Measurements from ENCODE around the gene HNRNPU. TPM values are rescaled to one million over a fixed set of nuclear protein-coding genes. Genes with fewer than 3 reads are reported as not detected.

Gene HNRNPU
- total and polyA plus RNA-seq, 2 of the 13 experiments (the other 11 are each of a cell fraction or from before 2014, with no cell fraction given), result 101 to 508 TPM

- TF ChIP-seq MTA1 (CRISPR knock-in tag; IDR thresholded peaks at IDR 0.05; ENCODE audit: borderline replicate concordance), result 0 out of 2 replicates have a peak, but pooled peaks have one; percentile 22
- peak; percentile 39; the same call in 1 of the 2 replicates for TF ChIP-seq ZNF776 (CRISPR knock-in tag; IDR thresholded peaks at IDR 0.05)
- 0 out of 2 replicates have a peak, but pooled peaks have one; percentile 60 for TF ChIP-seq ARNTL (CRISPR knock-in tag; IDR thresholded peaks at IDR 0.05)
- no peak for TF ChIP-seq IKZF1 (IDR thresholded peaks at IDR 0.05)
- TF ChIP-seq NR2F2 (IDR thresholded peaks at IDR 0.05; ENCODE audit: borderline replicate concordance, low read depth), result no peak
- 0 out of 2 replicates have a peak, but pooled peaks have one; percentile 41 for TF ChIP-seq ZZZ3 (CRISPR knock-in tag; IDR thresholded peaks at IDR 0.05; ENCODE audit: borderline replicate concordance)
- TF ChIP-seq FOXP4 (CRISPR knock-in tag; IDR thresholded peaks at IDR 0.05), result peak; percentile 58
- no peak for TF ChIP-seq ZNF737 (CRISPR knock-in tag; IDR thresholded peaks at IDR 0.05; ENCODE audit: borderline replicate concordance)
- TF ChIP-seq ZBTB25 (CRISPR knock-in tag; IDR thresholded peaks at IDR 0.05), result peak; percentile 94
- TF ChIP-seq ZNF563 (CRISPR knock-in tag; IDR thresholded peaks at IDR 0.05), result no peak
- no peak for TF ChIP-seq ZFP36L2 (CRISPR knock-in tag; IDR thresholded peaks at IDR 0.05)
- TF ChIP-seq ZFP36 (IDR thresholded peaks at IDR 0.05; ENCODE audit: borderline replicate concordance, low read depth, low read length, partially characterized antibody), result no peak
- TF ChIP-seq NR2F6 (IDR thresholded peaks at IDR 0.05), result no peak
- peak; percentile 34; the same call in 1 of the 2 replicates for TF ChIP-seq NR2F6 (CRISPR knock-in tag; IDR thresholded peaks at IDR 0.05)
- peak; percentile 13; the same call in 1 of the 2 replicates for TF ChIP-seq PHF21A (CRISPR knock-in tag; IDR thresholded peaks at IDR 0.05)
- TF ChIP-seq NONO (IDR thresholded peaks at IDR 0.05), result no peak
- TF ChIP-seq NONO (CRISPR knock-in tag; conservative IDR thresholded peaks at IDR 0.05), result peak; percentile 58; the same call in 1 of the 2 replicates
- TF ChIP-seq DRAP1 (CRISPR knock-in tag; IDR thresholded peaks at IDR 0.05), result peak; percentile 99
- TF ChIP-seq KDM2A (CRISPR knock-in tag; IDR thresholded peaks at IDR 0.05; ENCODE audit: borderline replicate concordance, low read depth), result peak; percentile 93
- TF ChIP-seq ZNF451 (CRISPR knock-in tag; IDR thresholded peaks at IDR 0.05), result peak; percentile 71
- peak; percentile 59; the same call in 1 of the 2 replicates for TF ChIP-seq HOXA5 (CRISPR knock-in tag; IDR thresholded peaks at IDR 0.05)
- peak; percentile 84 for TF ChIP-seq HOXA3 (CRISPR knock-in tag; IDR thresholded peaks at IDR 0.05)
- peak; percentile 81 for TF ChIP-seq ATF7-NPFF (CRISPR knock-in tag; IDR thresholded peaks at IDR 0.05; ENCODE audit: low read depth)
- TF ChIP-seq, protein P1, sequence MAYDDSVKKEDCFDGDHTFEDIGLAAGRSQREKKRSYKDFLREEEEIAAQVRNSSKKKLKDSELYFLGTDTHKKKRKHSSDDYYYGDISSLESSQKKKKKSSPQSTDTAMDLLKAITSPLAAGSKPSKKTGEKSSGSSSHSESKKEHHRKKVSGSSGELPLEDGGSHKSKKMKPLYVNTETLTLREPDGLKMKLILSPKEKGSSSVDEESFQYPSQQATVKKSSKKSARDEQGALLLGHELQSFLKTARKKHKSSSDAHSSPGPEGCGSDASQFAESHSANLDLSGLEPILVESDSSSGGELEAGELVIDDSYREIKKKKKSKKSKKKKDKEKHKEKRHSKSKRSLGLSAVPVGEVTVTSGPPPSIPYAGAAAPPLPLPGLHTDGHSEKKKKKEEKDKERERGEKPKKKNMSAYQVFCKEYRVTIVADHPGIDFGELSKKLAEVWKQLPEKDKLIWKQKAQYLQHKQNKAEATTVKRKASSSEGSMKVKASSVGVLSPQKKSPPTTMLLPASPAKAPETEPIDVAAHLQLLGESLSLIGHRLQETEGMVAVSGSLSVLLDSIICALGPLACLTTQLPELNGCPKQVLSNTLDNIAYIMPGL (CRISPR knock-in tag; IDR thresholded peaks at IDR 0.05; ENCODE audit: borderline replicate concordance in 1 of 2, low read depth in 1 of 2), result peak; percentile 76 to 89; a peak in 3 of 4 replicates
- peak; percentile 49; the same call in 1 of the 2 replicates for TF ChIP-seq ZBTB7B (CRISPR knock-in tag; IDR thresholded peaks at IDR 0.05)
Measured at GRCh38 chr1:244864253-244865027, at the start of gene HNRNPU (continued).

Measured in HepG2 (cell line).